ENCODE measurements around the gene TXK. TPM values are rescaled to one million over a fixed set of nuclear protein-coding genes. Genes with fewer than 3 reads are reported as not detected.

The TXK gene
- total RNA-seq, 3 donors from 2014 or later (not counting 1 experiment from before 2014, with no cell fraction given): 197 to 338 (median 225) TPM

DNA sequence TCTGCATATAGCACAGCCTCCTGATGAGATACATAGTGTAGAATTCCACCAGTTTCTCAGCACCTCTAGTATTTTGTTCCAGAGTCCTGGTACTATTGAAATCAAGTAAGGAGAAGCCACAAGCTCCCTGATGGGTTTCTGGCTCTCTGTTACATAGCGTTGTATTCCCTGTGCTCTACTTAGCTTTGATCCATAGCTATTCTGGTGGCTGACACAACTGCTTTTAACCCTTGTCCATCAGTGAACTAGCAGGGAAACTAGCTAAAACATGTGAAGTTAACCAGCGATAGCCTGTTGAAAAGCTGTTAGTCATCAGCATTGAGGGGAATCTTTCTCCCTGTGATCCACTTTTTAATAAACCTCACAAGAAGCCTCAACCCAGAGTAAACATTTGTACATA is 90.5 kb downstream of the TXK start:
- no peak for TF ChIP-seq CTCF (IDR thresholded peaks at IDR 0.05)
- no peak overlapping the region for H3K27ac Mint-ChIP-seq
- no peaks in the 10 kb centered on the region for H3K9me3 Mint-ChIP-seq
- ATAC-seq: no peak
- peaks cover 46% of the 10 kb centered on the region for H3K4me1 ChIP-seq (ENCODE audit: control insufficient read depth, insufficient read depth, low read length)
- H3K4me3 ChIP-seq (ENCODE audit: low read length): no peak overlapping the region
- H3K9me3 ChIP-seq (ENCODE audit: control insufficient read depth, insufficient read depth, low read length): no peaks in the 10 kb centered on the region
- H3K36me3 ChIP-seq (ENCODE audit: control insufficient read depth, insufficient read depth, low read length): no peaks in the 10 kb centered on the region
- intact Hi-C loops (cut with micrococcal nuclease): no loop called here
- H3K36me3 Mint-ChIP-seq: no peaks in the 10 kb centered on the region
- peak overlapping the region; percentile 17 for H3K4me3 Mint-ChIP-seq
- H3K27me3 Mint-ChIP-seq (ENCODE audit: low read depth in 2 of 2): peaks cover 38 to 53% of the 10 kb centered on the region in 2 donors
- no peak overlapping the region for H3K27ac ChIP-seq (ENCODE audit: low read length)
- DNase-seq: no peak
- H3K27me3 ChIP-seq (ENCODE audit: control insufficient read depth, insufficient read depth, low read length): peaks cover 3% of the 10 kb centered on the region
- H3K4me1 Mint-ChIP-seq: peaks cover 47 to 53% of the 10 kb centered on the region in 2 donors
- 95% methylated on average over 2 of the region's 2 CpGs for WGBS (ENCODE audit: insufficient coverage)

DNA sequence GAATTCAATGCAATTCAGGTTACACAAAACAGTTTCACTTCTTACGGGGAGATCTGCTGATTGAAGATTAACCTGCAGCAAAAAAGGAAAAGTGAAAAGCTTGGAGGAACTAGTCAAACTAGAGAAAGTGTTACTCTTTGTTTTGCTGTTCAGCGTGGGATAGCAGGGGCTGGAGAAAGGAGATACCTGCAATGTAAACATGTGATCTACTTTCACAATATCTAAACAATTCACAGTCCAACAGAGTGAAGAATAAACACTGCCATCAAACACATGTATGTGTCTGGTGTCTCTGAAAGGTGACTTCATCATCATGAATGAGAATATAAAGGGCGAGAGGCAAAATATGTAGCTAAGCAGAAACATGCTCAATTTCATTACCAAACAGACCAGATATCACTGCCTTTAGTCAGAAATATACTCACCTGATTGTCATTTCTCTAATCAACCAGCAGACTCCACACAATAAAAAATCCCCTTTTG is 91.0 kb downstream of the TXK start:
- WGBS (ENCODE audit: insufficient coverage): 100% methylated on average over 1 of the region's 3 CpGs
- no peak overlapping the region for H3K4me3 ChIP-seq (ENCODE audit: low read length)
- peaks cover 3% of the 10 kb centered on the region for H3K27me3 ChIP-seq (ENCODE audit: control insufficient read depth, insufficient read depth, low read length)
- TF ChIP-seq CTCF (IDR thresholded peaks at IDR 0.05): no peak
- H3K9me3 Mint-ChIP-seq: no peaks in the 10 kb centered on the region
- H3K4me3 Mint-ChIP-seq: peak overlapping the region; percentile 17
- H3K36me3 ChIP-seq (ENCODE audit: control insufficient read depth, insufficient read depth, low read length): no peaks in the 10 kb centered on the region
- peaks cover 43 to 50% of the 10 kb centered on the region in 2 donors for H3K4me1 Mint-ChIP-seq
- peaks cover 42% of the 10 kb centered on the region for H3K4me1 ChIP-seq (ENCODE audit: control insufficient read depth, insufficient read depth, low read length)
- no peaks in the 10 kb centered on the region for H3K36me3 Mint-ChIP-seq
- H3K27me3 Mint-ChIP-seq (ENCODE audit: low read depth in 2 of 2): peaks cover 38 to 53% of the 10 kb centered on the region in 2 donors
- H3K9me3 ChIP-seq (ENCODE audit: control insufficient read depth, insufficient read depth, low read length): no peaks in the 10 kb centered on the region
- no peak overlapping the region for H3K27ac ChIP-seq (ENCODE audit: low read length)
- intact Hi-C loops (cut with micrococcal nuclease): no loop called here
- no peak overlapping the region for H3K27ac Mint-ChIP-seq
- ATAC-seq (no peak), DNase-seq (no peak)

GRCh38 chr4:48041535-48042137 is 92.4 kb downstream of the TXK start:
- H3K36me3 Mint-ChIP-seq: no peaks in the 10 kb centered on the region
- intact Hi-C loops (cut with micrococcal nuclease): no loop called here
- H3K4me1 ChIP-seq (ENCODE audit: control insufficient read depth, insufficient read depth, low read length): peaks cover 28% of the 10 kb centered on the region
- no peak overlapping the region for H3K4me3 Mint-ChIP-seq
- no peaks in the 10 kb centered on the region for H3K9me3 Mint-ChIP-seq
- TF ChIP-seq CTCF (IDR thresholded peaks at IDR 0.05): no peak
- peaks cover 33 to 41% of the 10 kb centered on the region in 2 donors for H3K27me3 Mint-ChIP-seq (ENCODE audit: low read depth in 2 of 2)
- no peaks in the 10 kb centered on the region for H3K36me3 ChIP-seq (ENCODE audit: control insufficient read depth, insufficient read depth, low read length)
- 87% methylated on average over 3 of the region's 4 CpGs for WGBS (ENCODE audit: insufficient coverage)
- DNase-seq (no peak), ATAC-seq (no peak)
- peaks cover 29 to 36% of the 10 kb centered on the region in 2 donors for H3K4me1 Mint-ChIP-seq
- no peaks in the 10 kb centered on the region for H3K9me3 ChIP-seq (ENCODE audit: control insufficient read depth, insufficient read depth, low read length)
- peaks cover 3% of the 10 kb centered on the region for H3K27me3 ChIP-seq (ENCODE audit: control insufficient read depth, insufficient read depth, low read length)
- H3K27ac ChIP-seq (ENCODE audit: low read length): no peak overlapping the region
- H3K27ac Mint-ChIP-seq: no peak overlapping the region
- H3K4me3 ChIP-seq (ENCODE audit: low read length): no peak overlapping the region

DNA sequence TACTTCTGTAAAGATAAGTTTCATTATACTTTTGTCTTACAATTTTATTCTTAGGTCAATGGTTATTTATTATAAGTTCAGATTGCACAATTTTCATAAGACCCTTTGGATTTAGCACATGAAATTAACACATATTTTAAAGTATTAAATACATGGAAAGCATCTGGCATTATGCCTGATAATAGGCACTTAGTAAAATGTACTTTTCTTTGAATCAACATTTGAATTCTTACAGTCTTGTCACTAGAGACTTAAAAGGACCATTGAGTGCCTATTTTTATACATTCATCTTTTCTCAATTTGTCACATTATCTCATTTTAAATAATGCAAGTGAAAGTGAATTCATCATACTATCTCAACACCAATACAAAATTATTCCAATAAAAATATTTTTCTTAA is 94.5 kb downstream of the TXK start:
- H3K27me3 Mint-ChIP-seq (ENCODE audit: low read depth in 2 of 2): peaks cover 23 to 25% of the 10 kb centered on the region in 2 donors
- peaks cover 11% of the 10 kb centered on the region for H3K4me1 ChIP-seq (ENCODE audit: control insufficient read depth, insufficient read depth, low read length)
- ATAC-seq (no peak), DNase-seq (no peak)
- H3K4me3 ChIP-seq (ENCODE audit: low read length): no peak overlapping the region
- H3K27ac ChIP-seq (ENCODE audit: low read length): no peak overlapping the region
- no peaks in the 10 kb centered on the region for H3K36me3 ChIP-seq (ENCODE audit: control insufficient read depth, insufficient read depth, low read length)
- TF ChIP-seq CTCF (IDR thresholded peaks at IDR 0.05): no peak
- no peaks in the 10 kb centered on the region for H3K36me3 Mint-ChIP-seq
- peaks cover 3% of the 10 kb centered on the region for H3K27me3 ChIP-seq (ENCODE audit: control insufficient read depth, insufficient read depth, low read length)
- no peaks in the 10 kb centered on the region for H3K9me3 ChIP-seq (ENCODE audit: control insufficient read depth, insufficient read depth, low read length)
- H3K4me3 Mint-ChIP-seq: no peak overlapping the region
- no peak overlapping the region for H3K27ac Mint-ChIP-seq
- H3K9me3 Mint-ChIP-seq: no peaks in the 10 kb centered on the region
- intact Hi-C loops (cut with micrococcal nuclease): no loop called here
- H3K4me1 Mint-ChIP-seq: peaks cover 12 to 15% of the 10 kb centered on the region in 2 donors
